Measurements from ENCODE around the gene KPTN.

The KPTN gene

DNA sequence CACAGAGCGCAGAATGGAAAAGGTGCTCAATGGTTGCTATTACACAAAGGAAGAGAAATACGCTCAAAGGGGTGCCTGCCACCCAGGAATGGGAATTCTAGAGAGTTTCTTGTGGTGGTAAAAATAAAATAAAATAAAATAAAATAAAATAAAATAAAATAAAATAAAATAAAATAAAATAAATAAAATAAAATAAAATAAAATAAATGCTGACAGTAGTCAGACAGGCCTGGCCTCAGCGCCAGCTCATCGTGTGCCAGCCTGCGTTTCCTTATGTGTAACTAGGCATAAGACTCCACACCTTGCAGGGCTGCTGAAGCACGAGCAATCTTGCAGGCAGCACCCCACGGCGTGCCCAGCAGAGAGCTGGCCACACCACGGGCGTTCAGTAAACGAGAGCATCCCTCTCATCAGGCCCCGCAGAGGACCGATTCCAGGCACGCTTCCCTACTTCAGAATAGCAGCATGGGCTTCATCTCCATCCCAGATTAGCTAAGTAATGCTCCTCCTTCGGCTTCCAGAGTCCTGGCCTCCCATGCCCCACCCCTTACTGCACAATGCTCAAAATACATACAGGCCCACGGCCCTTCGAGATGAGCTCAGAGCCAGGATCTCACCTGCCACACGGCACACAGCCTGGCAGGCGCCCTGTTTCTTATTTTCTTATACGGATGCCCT is 25.3 kb upstream of the KPTN start:
- no peak for DNase-seq (ENCODE audit: low spot score)

DNA sequence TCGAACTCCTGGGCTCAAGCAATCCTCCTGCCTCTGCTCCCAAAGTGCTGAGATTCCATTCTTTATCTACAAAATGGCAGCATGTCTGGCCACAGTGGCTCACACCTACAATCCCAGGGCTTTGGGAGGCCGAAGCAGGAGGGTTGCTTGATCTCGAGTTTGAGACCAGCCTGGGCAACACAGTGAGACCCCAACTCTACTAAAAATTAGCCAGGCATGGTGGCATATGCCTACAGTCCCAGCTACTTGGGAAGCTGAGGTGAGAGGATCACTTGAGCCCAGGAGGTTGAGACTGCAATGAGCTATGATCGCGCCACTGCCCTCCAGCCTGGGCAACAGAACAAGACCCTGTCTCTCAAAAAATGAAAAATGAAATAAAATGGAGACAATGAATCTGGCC is 24.7 kb upstream of the KPTN start:
- no peak for DNase-seq (ENCODE audit: low spot score)

- no peak for DNase-seq (ENCODE audit: low spot score)
Observed at GRCh38 chr19:47507924-47508553, 24.0 kb upstream of the KPTN start.

- no peak for DNase-seq (ENCODE audit: low spot score)
Observed at GRCh38 chr19:47507012-47507411, 23.0 kb upstream of the KPTN start.

DNA sequence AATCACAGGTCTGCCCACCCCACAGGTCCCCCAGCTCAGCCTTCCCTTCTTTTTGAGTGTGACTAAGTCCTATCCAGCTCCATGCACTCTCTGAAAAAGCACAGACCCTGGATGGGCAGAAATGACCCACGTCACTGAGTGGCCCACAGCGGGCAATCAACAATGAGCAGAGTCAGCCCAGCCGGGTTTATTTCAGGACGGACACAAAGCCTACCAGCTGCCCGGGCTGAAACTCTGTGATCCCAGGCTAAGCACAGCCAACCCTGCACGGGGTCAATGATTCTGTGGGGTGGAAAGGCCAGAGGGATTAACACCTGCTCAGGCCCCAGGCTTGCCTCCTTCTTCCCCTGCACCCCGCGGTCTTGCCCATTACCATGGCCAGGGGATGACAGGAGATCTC is 22.4 kb upstream of the KPTN start:
- no peak for DNase-seq (ENCODE audit: low spot score)

DNA sequence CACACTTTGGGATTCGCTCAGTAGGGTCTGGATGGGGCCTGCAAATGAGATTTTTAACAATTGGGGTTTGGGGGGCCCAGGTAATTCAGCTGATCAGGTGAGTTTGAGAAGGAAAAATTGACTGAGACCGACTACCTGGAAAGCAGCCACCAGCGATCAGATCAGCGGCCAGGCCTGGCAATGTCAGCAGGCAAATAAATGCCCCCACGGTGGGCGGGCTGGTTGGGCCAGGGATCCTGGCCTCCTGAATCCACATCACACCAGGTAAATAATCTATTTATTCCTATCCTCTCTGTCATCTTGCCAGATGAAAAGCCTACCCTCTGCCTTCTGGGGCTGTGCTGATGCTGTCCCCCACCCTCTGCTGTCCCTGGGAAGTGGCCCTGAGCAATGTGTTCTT is 21.5 kb upstream of the KPTN start:
- DNase-seq (ENCODE audit: low spot score): no peak

GRCh38 chr19:47503826-47504150 is 19.8 kb upstream of the KPTN start:
- no peak for DNase-seq (ENCODE audit: low spot score)

DNA sequence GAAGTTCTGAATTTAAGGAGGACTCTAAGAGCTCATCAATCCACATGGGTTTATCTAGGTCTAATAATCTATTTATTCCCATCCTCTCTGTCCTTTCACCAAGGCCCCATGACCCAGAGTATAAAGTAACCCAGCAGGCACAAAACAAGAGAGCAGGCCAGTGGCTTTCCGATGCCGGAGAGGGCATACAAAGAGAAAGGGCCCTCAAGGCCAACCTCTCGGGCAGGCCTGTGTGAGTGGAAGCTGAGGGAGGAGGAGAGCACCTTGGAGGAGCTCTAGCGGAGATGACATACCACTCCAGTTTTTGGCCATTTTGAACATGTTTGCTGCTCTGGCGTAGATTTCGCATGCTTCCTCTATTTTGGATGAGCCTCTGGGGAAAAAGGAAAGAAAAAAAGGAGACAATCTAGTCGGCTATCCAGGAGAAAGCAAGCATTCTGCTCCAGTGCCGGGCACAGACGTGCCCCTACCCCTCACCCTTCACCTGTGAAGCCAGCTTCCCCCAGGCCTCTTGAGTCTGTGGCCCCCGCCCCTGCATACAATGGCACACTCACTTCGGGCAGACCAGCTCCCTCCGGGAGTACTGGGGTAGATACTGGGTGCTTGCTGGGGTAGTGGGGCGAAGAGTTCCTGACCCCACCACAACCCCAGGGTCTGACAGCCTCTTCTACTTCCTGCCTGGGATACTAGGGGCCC is 19.3 kb upstream of the KPTN start:
- no peak for DNase-seq (ENCODE audit: low spot score)

GRCh38 chr19:47499863-47500830 is 16.1 kb upstream of the KPTN start:
- DNase-seq (ENCODE audit: low spot score): no peak

GRCh38 chr19:47499371-47499770 is 15.4 kb upstream of the KPTN start:
- DNase-seq (ENCODE audit: low spot score): no peak

GRCh38 chr19:47498561-47498960 is 14.5 kb upstream of the KPTN start:
- no peak for DNase-seq (ENCODE audit: low spot score)

- no peak for DNase-seq (ENCODE audit: low spot score)
Observed at GRCh38 chr19:47497821-47498520, 14.0 kb upstream of the KPTN start.

DNA sequence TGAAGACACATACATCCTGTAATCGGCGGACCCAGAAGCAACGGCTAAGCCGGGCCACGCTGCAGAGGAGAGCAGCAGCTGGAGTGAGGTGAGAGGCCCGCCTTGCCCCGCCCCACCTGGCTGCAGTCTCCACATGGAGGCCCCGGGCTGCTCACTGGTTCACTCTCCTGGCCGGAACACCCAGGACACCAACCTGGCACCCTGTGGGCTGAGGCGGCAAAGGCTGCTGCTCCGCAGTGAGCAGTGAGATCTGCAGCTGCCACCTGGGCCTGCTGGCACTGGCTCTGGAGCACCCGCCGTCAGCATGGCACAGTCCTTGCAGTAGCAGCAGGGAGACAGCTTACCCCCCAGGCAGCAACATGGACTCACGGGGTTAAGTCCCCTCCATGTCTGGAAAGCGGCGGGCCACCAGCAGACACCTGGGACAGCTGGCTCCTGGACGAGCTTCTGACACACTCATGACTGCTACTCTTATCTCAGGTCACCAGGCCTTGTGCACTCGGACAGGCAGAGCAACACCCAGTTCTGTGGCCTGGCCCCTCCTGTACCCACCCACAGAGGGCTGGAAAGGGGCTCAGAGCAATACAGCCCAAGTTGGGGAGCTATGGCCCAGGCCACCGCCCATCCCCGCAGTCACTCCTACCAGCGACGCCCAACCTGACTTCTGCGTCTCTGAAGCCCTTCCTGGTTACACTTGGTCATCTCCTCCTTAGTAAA is 13.2 kb upstream of the KPTN start:
- no peak for DNase-seq (ENCODE audit: low spot score)

DNA sequence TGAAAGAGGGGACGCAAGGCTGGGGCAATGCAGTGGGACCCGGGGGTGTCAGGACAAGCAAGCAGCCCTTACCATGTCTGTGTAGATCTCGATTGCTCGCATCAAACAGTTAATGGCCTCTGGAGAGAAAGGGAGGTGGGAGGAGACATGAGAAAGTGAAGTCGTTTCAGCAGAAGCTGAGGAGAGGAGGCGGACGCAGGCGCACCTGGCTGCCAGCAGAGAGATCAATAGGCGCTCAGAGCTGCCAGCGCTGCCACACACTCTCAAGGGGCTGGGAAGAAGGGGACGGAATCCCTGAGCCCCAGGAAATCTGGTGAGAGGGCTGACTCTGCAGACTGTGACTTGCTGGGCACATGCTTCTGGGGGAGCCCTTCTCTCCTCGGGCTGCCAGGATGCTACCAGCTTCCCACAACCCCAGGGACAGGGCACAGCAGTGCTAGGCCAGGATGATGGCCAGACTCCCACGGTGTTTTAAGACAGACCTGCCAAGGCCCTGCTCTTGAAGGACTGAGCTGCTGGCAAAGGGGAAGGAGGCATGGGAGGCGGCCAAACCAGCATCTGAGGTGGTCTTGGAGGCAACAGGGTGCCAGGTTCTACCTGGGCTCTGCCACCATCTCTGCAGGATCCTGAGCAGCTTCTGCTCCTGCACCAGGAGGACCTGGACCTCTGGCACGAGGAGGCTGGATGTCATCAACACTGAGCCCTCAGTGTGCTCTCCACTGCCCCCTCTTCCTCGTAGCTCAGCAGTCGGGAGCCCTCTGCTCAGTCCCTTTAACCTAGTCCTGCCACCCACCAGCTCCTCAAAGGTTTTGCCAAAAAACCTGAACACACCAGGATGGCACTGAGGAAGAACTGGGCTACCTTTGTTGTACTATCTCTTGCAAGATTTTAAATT is 11.7 kb upstream of the KPTN start:
- DNase-seq (ENCODE audit: low spot score): no peak

GRCh38 chr19:47494729-47495128 is 10.7 kb upstream of the KPTN start:
- DNase-seq (ENCODE audit: low spot score): no peak

GRCh38 chr19:47494211-47494547 is 10.2 kb upstream of the KPTN start:
- DNase-seq (ENCODE audit: low spot score): no peak

DNA sequence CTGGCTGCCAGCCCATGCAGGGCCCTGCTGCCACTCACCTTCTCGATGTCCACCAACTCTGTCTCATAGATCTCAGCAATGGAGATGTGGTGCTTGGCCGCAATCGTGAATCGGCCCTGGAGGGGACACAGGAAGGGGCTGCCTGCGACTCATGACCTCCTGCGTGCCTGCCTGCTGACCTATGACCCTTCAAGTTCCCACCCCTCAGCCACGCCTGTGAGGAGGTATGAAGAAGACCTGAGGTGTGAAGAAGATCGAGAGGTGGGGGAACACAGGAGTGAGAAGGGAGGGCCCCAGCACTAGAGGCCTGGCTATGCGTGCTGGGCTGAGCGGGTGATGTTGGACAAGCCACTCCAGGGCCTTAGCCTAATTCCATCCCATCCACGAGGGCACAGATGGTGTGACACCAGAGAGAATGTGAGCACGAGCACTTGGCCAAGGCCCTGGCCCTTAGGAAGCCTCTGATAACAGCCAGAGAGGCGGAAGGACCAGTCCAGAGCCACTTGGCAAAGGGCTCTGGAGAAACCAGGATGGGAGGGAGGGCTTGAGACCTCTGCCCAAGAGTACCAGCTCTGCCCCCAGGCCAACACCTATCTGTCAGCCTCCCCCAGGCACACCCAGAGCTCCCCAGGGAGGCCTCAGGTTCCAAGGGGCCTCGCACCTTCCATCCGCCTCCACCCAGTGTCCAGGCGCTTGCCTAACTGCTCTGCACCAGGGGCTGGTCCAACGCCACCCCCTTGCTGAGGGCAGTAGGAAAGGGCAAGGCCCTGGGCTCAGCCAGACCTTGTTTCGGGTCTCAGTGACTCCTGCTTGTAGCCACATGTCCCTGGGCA is 9.6 kb upstream of the KPTN start:
- DNase-seq (ENCODE audit: low spot score): no peak

DNA sequence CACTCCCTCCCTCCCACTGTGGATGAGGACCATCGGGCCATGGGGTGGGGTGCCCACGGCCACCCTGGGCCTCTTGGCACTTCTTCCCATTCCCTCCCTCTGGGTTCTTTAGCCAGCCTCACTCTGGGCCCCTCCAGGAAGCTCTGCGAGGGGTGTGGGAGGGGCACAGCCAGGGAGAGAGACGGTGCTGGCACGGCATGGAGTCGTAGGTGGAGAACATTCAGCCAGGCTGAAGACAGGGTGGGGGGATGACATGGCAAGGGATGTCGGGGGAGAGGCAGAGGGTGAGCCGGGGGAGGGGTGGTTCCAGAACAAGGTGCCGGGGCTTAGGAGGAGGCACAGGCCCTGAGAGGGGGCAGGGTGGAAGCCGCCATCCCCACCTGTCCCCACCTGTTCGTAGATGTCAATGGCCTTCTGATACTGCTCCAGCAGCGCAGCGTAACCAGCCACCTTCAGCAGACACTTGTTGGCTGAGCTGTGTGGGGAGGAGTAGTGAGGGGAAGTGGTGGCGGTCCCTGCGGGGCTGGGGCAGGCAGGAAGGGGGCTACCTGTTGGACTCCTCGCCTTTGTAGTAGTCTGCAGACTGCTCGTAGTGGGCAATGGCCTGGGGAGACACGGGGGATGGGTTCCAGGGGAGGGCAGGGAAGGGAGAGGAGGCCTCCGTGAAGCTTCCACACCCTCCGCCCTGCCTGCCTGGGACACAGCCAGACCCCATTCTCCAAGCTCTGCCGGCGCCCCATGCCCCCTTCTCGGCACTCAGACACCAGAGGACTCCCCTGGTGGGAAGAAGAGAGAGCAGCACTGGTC is 8.8 kb upstream of the KPTN start:
- no peak for DNase-seq (ENCODE audit: low spot score)

DNA sequence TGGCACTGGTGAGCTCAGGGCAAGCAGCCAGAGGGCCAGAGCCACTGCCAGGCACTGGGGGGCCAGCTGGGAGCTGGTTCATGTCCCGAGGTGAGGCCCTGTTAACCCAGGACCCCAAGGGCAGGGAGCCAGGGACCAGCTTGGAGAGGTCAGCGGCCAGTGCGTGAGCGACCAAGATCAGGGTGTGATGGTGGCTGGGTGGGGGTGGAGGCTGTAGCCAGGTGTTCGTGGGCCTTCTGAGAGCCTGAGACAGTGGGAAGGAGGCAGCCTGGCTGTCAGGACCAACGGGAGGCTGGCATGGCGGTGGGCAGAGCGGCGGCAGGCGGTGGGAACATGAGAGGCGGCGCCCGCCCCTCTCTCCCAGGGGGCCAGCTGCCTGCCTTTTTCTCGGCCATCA is 8.1 kb upstream of the KPTN start:
- no peak for DNase-seq (ENCODE audit: low spot score)
